AG04450 (cell line): Measurements from ENCODE around the gene DDX31. TPM values are rescaled to one million over a fixed set of nuclear protein-coding genes. Genes with fewer than 3 reads are reported as not detected.

Experiments
- CTCF ChIA-PET: fragments of 300-600, 350-600 bp; formaldehyde crosslinking; extraction: SDS; loops from one replicate; lab custom pipeline; 2022; ENCODE audit warnings: antibody characterized with exemption, inconsistent platforms; lab: Charles Lee
- POLR2A ChIA-PET: fragments of 350-600 bp; formaldehyde crosslinking; extraction: SDS; loops from one replicate; lab custom pipeline; 2021; ENCODE audit warnings: antibody characterized with exemption, inconsistent platforms; lab: Yijun Ruan, JAX
- DNase-seq: peaks from one replicate; pipeline ENCODE4 v3.0.0-alpha.2; 2011; ENCODE audit warnings: low read depth, low spot score
- H3K27ac ChIP-seq: one replicate; pipeline ENCODE4 v1.5.1; 2012; ENCODE audit warnings: low read depth, low read length, control low read depth
- H3K27me3 ChIP-seq: one replicate; pipeline ENCODE4 v1.6.0; 2012; ENCODE audit warnings: low read length; ENCODE audit not compliant: control insufficient read depth, insufficient read depth
- H3K4me3 ChIP-seq: 2 replicates; pipeline ENCODE4 v1.5.1; 2011; ENCODE audit warnings: mild to moderate bottlenecking, low read depth, low read length, control low read depth
- H3K9me3 ChIP-seq: 2 replicates; pipeline ENCODE4 v1.5.1; 2012; ENCODE audit warnings: low read length; ENCODE audit not compliant: control insufficient read depth, insufficient read depth
- polyA plus RNA-seq: library from polyadenylated mRNA; depleted of rRNA; stranded (reverse); fragments of >200 nt; gene quantifications from 2 replicates; pipeline ENCODE4 v1.2.3, GENCODE V29; 2011
- TF ChIP-seq, protein P1 (sequence below): IDR thresholded peaks from 2 replicates; pipeline ENCODE4 v1.5.1; 2011; ENCODE audit warnings: low read depth, low read length, control low read depth, inconsistent platforms

DDX31 gene
- polyA plus RNA-seq, 1 experiment, result 12.2 TPM

DNA sequence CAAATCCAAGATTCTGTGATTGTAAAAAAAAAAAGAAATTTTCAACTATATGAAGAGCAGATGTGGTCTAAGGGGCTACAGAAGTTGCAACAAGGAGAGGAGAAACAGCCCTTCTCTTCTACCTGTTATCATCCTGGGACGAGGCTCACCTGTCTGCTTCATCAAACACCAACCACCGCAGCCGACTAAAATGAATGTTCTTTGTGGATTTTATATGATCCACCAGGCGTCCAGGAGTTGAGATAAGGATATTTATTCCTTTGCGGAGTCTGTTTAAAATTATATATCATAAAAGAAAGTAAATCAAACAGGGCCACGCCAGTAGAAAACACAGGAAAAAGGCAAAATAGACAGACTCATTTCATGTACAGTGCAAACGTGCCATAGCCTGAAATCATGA is 21.5 kb downstream of the DDX31 start:
- TF ChIP-seq, protein P1, sequence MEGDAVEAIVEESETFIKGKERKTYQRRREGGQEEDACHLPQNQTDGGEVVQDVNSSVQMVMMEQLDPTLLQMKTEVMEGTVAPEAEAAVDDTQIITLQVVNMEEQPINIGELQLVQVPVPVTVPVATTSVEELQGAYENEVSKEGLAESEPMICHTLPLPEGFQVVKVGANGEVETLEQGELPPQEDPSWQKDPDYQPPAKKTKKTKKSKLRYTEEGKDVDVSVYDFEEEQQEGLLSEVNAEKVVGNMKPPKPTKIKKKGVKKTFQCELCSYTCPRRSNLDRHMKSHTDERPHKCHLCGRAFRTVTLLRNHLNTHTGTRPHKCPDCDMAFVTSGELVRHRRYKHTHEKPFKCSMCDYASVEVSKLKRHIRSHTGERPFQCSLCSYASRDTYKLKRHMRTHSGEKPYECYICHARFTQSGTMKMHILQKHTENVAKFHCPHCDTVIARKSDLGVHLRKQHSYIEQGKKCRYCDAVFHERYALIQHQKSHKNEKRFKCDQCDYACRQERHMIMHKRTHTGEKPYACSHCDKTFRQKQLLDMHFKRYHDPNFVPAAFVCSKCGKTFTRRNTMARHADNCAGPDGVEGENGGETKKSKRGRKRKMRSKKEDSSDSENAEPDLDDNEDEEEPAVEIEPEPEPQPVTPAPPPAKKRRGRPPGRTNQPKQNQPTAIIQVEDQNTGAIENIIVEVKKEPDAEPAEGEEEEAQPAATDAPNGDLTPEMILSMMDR, result no peak
- H3K27me3 ChIP-seq, result no peaks in the 10 kb centered on the region
- CTCF ChIA-PET, result interaction anchor here (0.7 kb wide), 1 partner anchor 332 kb away, joined by 3 read pairs; no protein-coding TSS in a partner anchor
- no peak overlapping the region for H3K4me3 ChIP-seq
- DNase-seq, result no peak
- H3K9me3 ChIP-seq, result no peaks in the 10 kb centered on the region
- POLR2A ChIA-PET, result no interaction called here
- H3K27ac ChIP-seq, result peak overlapping the region; percentile 95

DNA sequence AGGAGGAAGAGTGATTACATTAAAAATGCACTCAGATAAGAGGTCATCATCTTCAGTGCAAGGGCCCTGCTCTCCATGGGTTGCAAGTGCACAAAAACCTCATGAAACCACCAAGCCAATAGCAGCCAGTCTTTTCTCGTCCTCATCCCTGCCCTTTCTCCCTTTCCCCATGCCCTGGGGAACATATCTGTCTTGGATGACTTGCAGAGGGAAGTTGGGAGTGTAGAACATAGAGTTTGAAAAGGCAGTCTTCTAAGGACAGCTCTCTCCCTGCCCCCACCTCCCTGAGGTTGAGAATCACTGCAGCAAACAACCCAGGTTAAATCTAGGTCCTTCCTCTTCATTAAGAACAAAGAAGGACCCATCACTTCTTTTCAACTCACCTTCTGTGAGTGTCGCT is 22.0 kb downstream of the DDX31 start:
- ChIA-PET CTCF (interaction anchor here (1.8 kb wide), 1 partner anchor 140 kb away, joined by 5 read pairs; no protein-coding TSS in a partner anchor), POLR2A (interaction anchor here (0.5 to 1.0 kb wide), 2 partner anchors 22 to 76 kb away, joined by 3 to 5 read pairs; partner anchors contain the start of genes DDX31 and GTF3C4)
- Histone ChIP-seq H3K9me3 (no peaks in the 10 kb centered on the region), H3K27me3 (no peaks in the 10 kb centered on the region), H3K27ac (peak overlapping the region; percentile 95), H3K4me3 (no peak overlapping the region)
- TF ChIP-seq, protein P1, result 0 out of 2 replicates have a peak, but pooled peaks have one; percentile 1
- DNase-seq, result no peak

DNA sequence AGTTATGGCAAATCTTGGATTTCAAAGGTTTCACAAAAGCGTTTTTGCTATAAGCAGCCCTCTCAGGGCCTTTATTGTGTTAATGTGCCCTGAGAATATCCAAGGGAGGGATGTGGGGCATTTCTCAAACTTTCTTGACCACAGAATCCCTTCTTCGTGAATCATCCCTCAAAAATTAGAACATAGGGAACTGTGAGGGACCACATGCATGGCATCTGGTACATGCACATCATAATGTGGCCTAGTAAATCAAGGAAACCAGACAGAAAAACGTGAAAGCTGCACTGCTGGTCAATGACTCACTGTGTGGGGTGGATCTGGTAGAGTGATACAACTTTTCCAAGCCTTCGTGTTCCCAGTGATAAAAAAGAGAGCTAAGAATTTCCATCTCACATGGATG is 22.4 kb downstream of the DDX31 start:
- H3K27me3 ChIP-seq, result no peaks in the 10 kb centered on the region
- H3K4me3 ChIP-seq, result no peak overlapping the region
- CTCF ChIA-PET, result interaction anchor here (1.8 kb wide), 1 partner anchor 140 kb away, joined by 5 read pairs; no protein-coding TSS in a partner anchor
- TF ChIP-seq, protein P1, result no peak
- H3K27ac ChIP-seq, result peak overlapping the region; percentile 95
- POLR2A ChIA-PET, result interaction anchor here (0.5 to 1.0 kb wide), 2 partner anchors 23 to 75 kb away, joined by 3 to 5 read pairs; partner anchors contain the start of genes DDX31 and GTF3C4
- no peaks in the 10 kb centered on the region for H3K9me3 ChIP-seq
- peak; percentile 96 for DNase-seq

DNA sequence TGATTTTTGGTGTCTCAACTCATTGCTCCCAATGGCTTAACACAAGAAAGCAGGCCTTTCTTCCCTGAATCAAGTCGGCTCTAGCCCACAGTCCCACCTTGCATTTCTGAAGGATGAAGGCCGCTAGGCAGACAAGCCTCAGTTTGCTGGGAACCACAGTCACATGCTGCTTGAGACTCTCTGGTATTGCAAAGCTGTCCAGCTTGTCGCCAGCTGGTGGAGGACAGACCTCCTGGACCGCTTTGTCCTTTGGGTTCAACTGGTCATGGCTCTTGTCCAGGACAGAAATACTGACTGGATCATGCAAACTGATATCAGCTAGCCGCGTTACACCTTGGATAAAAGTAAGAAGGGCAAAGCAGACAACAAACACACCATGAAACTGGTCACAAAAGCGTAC is 23.1 kb downstream of the DDX31 start:
- CTCF ChIA-PET, result interaction anchor here (1.8 kb wide), 1 partner anchor 139 kb away, joined by 5 read pairs; no protein-coding TSS in a partner anchor
- TF ChIP-seq, protein P1, result no peak
- Histone ChIP-seq H3K27ac (peak overlapping the region; percentile 95), H3K27me3 (no peaks in the 10 kb centered on the region), H3K4me3 (no peak overlapping the region), H3K9me3 (no peaks in the 10 kb centered on the region)
- DNase-seq, result no peak
- POLR2A ChIA-PET, result no interaction called here

DNA sequence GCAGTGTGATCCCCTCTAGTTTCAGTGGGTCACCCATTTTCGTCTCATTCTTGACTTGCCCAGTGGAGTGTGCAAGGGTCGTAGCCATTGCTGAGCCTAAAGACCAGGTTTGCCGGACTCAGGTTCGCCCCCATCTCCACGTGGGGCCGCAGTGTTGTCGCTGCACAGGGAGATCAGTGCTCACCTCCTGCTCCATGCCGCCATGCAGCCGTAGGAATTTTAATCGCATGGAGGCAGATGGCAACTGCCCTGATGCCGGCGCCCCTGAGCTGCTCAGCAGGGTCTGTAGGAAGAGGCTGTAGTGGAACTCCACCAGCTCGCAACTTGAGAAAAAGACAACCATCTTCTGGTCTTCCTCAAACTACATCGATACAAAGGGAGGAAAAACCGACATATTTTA is 24.1 kb downstream of the DDX31 start:
- Histone ChIP-seq H3K9me3 (no peaks in the 10 kb centered on the region), H3K27me3 (no peaks in the 10 kb centered on the region), H3K4me3 (no peak overlapping the region), H3K27ac (no peak overlapping the region)
- ChIA-PET CTCF (interaction anchor here (1.3 to 1.4 kb wide), 2 partner anchors 137 to 256 kb away, joined by 3 read pairs; no protein-coding TSS in a partner anchor), POLR2A (no interaction called here)
- no peak for DNase-seq
- TF ChIP-seq, protein P1, result no peak
